SKM-1 (cell line): Measurements from ENCODE around the gene SPTBN4.
"Not testable (repeated sequence)": the region's sequence is repeated elsewhere in the genome, so short reads cannot be mapped to it uniquely, and the experiment has no call there.

ENCODE experiments used
- DNase-seq: peaks from one replicate; lab custom pipeline; 2025; ENCODE audit not compliant: unreplicated experiment; lab: John Stamatoyannopoulos, UW

The SPTBN4 gene

GRCh38 chr19:40466985-40467734 is at the start of gene SPTBN4:
Gene SPTBN4, plus strand, starts transcription at chr19:40467001. Its CDS starts 5,621 bp downstream, at chr19:40472622.
- no peak for DNase-seq

DNA sequence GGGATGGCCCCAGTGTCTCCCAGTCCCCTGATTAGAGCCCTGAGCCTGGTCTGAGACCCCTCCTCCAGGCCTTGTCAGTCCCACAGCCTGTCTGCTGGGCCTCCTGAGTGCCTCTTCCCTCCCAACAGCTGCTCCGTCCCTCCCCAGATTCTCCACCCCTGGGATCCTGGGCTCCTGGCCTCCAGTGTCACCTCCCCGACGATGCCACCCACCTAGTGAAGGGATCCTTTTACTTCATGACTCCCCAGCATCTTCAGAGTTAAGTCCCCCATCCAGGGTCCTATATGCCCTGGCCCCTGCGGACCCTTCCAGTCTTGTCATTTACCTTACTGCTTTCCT is 49.2 kb upstream of the SPTBN4 start:
- DNase-seq, result no peak

- DNase-seq, result no peak
Measured at GRCh38 chr19:40418040-40418439, 48.8 kb upstream of the SPTBN4 start.

- no peak for DNase-seq
Measured at GRCh38 chr19:40419066-40419612, 47.7 kb upstream of the SPTBN4 start.

- no peak for DNase-seq
Measured at GRCh38 chr19:40419780-40420179, 47.0 kb upstream of the SPTBN4 start.

- DNase-seq, result no peak
Measured at GRCh38 chr19:40420451-40420765, 46.4 kb upstream of the SPTBN4 start.

DNA sequence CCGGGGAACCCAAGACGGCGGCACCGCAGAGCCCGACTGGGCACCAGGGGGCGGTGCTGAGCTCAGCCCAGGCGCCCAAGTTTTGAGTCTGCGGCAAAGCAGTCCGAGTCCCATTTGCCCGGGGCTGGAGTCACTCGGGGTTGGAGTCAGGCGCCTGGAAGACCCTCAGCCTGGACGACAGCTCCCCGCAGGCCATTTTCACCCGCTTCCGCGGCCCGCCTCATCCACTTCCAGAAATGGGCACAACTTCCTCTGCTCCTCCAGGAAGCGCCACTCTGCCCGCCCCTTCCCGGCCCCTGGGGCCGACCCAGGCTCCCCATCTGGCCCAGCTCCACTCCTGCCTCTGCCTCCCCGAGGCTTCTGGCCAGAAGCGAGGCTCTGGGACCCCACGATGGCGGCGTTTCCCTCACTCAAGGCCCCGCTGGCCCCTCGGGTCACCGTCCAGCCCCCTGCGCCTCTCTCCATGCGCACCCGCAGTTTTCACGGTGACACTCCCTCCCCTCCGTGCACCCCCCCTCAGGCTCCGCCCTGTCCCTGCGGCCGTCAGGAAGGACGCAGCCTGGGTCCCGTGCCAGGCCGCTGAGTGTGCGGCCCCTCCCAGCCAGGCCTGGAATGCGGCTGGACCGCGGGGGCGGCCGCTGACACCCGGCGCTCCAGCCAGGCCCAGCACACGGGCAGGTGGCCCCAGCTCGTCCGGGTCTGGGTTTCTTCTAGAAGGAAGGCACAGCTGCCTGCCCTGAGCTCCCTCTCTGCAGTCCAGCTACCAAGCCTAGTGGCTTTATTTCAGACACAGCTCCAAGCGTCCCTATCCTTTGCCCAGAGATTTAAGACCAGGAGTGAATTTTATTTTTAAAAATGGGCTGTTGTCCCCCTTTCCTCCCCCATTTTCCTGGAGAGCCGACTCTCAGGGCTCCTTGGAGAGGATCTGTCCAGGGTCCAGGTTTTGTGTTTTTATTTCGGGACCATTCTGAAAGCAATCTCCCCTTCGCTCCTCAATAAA is 45.7 kb upstream of the SPTBN4 start:
- peak; percentile 45 for DNase-seq

GRCh38 chr19:40421993-40422747 is 44.6 kb upstream of the SPTBN4 start:
- DNase-seq, result no peak

DNA sequence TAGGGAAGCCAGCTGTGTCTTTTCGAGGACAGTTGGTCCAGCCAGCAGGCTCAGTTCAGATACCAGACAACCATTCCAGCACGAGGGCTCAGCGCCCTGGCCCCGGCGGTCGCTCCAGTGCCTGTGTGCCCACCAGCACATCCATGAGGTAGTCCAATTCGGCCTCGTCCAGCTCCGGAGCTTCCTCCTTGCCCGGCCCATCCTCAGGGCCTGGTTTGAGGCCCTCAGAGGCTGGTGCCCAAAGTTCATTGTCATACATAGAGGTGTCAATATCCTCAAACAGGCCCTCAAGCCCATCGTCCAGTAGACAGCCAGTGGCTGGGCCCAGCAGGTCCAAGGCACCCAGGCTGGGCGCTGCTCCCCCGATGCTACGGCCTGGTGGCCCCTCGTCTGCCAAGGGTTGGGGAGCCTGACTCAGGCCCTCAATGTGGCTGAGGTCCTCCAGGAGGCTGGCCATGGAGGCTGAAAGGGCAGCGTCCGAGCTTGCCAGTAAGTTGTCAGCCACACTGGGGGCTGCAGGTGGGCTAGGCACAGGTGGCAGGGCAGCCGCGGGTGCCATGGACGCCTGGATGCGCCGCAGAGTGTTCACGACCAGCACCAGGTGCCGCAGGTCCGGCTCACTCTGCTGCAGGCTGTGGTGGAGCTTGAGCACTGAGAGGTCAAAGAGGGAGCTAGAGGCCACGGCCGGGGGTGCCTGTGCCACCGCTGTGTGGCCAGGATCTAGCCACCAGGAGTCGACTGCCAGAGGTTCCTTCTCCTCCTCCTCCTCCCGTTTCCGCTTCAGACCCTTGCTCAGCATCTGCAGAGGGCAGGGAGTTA is 43.8 kb upstream of the SPTBN4 start:
- DNase-seq, result no peak

GRCh38 chr19:40423938-40424337 is 42.9 kb upstream of the SPTBN4 start:
- DNase-seq, result no peak

- no peak for DNase-seq
Measured at GRCh38 chr19:40424637-40425449, 42.0 kb upstream of the SPTBN4 start.

DNA sequence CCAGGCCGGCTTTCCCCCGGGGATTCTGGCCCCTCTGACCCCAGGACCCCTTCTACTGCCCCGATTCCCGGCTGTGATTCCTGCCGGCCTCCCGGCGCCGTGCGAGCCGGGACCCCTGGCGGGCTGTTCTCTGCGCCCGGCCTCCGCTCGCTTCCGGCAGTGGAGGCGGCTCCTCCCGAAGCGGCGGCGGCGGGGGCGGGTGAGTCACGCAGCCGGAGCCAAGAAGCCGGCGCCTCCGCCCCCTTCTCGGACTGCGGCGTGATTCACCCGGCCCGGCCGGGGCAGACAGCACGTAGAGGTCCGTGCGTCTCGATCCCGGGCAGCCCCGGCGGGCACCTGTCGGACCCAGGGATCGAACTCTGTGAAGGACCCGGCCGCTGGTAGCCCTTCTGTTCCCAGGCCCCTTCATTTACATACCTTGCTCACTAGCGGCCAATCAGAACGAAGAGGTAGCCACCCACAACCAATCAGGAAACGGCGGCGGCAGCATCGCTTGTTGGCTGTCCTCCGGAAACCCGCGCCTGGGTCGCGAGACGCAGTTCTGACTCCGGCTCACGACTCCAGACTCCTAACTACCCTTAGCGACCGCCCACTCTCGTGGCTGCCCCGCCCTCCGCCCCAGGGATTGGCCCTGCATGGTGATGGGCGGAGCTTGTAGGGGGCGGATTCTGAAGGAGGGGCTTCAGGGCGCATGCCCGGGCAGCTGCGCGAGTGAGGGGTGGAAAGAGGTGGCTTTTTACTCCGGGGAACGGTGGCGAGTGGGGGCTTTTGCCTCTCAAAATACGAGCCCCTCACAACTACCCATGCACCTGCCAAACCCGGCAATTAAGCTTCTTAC is 41.1 kb upstream of the SPTBN4 start, which contains the start of gene SERTAD1:
Gene SERTAD1, minus strand, starts transcription at position 543 of the 838 bp plus-strand sequence. CDS start 2,446 bp downstream, outside the sequence.
- peak; percentile 99 for DNase-seq

GRCh38 chr19:40428197-40428596 is 38.6 kb upstream of the SPTBN4 start:
- DNase-seq, result not testable (repeated sequence)

DNA sequence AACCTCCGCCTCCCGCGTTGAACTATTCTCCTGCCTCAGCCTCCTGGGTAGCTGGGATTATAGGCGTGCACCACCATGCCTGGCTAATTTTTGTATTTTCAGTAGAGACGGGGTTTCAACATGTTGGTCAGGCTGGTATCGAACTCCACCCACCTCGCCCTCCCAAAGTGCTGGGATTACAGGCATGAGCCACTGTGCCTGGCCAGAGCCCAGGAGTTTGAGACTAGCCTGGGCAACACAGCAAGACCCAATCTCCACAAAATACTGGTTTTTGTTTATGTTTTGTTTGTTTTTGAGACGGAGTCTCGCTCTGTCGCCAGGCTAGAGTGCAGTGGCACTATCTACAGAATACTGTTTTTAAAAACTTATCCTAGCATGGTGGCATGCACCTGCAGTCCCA is 36.6 kb upstream of the SPTBN4 start:
- not testable (repeated sequence) for DNase-seq

GRCh38 chr19:40431698-40432097 is 35.1 kb upstream of the SPTBN4 start:
- no peak for DNase-seq

GRCh38 chr19:40432760-40433159 is 34.0 kb upstream of the SPTBN4 start:
- DNase-seq, result not testable (repeated sequence)

- DNase-seq, result peak; percentile 53
Measured at GRCh38 chr19:40433391-40434216, 33.2 kb upstream of the SPTBN4 start.

GRCh38 chr19:40438284-40438683 is 28.5 kb upstream of the SPTBN4 start:
- no peak for DNase-seq
